ENCODE results near the gene KPNB1. TPM values are rescaled to one million over a fixed set of nuclear protein-coding genes. Genes with fewer than 3 reads are reported as not detected.

The KPNB1 gene
- total and polyA plus RNA-seq, 4 donors, result 40.1 to 258 (median 158) TPM

DNA sequence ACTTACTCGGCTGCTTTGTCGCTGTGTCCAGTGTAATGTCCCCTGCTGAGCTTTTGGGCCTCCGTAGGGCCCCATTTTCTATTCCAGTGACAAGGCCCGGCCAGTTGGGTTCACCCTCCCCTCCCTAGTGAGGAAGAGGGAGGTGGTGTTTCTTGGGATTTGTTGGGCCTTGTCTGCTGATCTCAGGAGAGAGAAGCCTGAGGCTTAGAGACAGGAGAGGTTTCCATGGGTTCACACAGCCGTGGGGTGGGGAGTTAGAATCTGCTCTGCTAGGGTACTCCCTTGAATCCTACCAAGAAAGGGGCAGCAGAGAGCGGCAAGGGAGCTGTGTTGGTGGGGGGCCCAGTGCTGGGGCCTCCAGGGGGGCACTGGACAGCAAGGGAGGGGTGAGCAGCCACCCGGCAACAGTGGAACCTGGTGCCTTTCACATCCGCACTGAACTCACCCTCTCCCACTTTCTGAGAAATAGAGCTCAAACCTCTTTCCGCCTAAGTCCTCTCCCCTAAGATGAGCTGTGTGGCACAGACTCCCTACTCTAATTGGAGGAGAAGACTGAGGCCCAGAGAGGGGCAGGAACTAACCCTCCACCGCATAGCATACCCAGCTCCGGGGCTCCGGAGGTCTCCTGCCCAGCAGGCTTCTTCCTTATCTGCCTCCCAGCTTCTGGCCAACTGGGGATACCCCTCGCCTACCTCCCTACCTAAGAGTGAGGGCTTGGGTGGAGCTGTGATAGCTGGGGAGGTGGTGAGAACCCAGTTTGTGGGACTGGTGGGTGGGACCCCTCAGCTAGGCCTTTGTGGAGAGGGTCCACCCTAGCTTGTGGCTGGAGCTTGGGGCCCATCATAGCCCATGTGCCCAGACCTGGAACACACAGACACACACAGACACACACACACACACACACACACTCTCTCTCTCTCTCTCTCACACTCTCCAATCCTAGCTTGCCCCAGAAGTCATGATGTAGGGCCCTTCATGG lies 51.0 kb downstream of the KPNB1 start:
- Histone ChIP-seq H3K4me1 (ENCODE audit: control insufficient read depth in 5 of 5, insufficient read depth in 5 of 5, low read length in 5 of 5) (peaks cover 0 to 13% (median 0%) of the 10 kb centered on the region in 5 donors), H3K4me3 (no peak overlapping the region), H3K9ac (ENCODE audit: insufficient read depth in 1 of 2, low read length in 2 of 2) (no peak overlapping the region), H3K36me3 (ENCODE audit: control insufficient read depth in 4 of 4, insufficient read depth in 4 of 4, low read length in 4 of 4) (peaks cover 3 to 39% (median 20%) of the 10 kb centered on the region in 4 donors), H3K27ac (ENCODE audit: low read depth in 1 of 2, low read length in 1 of 2) (no peak overlapping the region), H3K27me3 (ENCODE audit: control insufficient read depth in 3 of 3, insufficient read depth in 3 of 3, low read length in 2 of 3) (no peaks in the 10 kb centered on the region), H3K9me3 (ENCODE audit: control insufficient read depth in 4 of 4, insufficient read depth in 3 of 4, low read length in 3 of 4) (no peaks in the 10 kb centered on the region)
- no peak for DNase-seq
- 86 to 91% methylated on average over 13 of the region's 13 CpGs for WGBS, 2 donors
- TF ChIP-seq, protein P1, sequence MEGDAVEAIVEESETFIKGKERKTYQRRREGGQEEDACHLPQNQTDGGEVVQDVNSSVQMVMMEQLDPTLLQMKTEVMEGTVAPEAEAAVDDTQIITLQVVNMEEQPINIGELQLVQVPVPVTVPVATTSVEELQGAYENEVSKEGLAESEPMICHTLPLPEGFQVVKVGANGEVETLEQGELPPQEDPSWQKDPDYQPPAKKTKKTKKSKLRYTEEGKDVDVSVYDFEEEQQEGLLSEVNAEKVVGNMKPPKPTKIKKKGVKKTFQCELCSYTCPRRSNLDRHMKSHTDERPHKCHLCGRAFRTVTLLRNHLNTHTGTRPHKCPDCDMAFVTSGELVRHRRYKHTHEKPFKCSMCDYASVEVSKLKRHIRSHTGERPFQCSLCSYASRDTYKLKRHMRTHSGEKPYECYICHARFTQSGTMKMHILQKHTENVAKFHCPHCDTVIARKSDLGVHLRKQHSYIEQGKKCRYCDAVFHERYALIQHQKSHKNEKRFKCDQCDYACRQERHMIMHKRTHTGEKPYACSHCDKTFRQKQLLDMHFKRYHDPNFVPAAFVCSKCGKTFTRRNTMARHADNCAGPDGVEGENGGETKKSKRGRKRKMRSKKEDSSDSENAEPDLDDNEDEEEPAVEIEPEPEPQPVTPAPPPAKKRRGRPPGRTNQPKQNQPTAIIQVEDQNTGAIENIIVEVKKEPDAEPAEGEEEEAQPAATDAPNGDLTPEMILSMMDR (IDR thresholded peaks at IDR 0.05; ENCODE audit: control extremely low read depth, extremely low read depth), result no peak
- ATAC-seq (ENCODE audit: insufficient read depth, low FRiP score), result no peak

DNA sequence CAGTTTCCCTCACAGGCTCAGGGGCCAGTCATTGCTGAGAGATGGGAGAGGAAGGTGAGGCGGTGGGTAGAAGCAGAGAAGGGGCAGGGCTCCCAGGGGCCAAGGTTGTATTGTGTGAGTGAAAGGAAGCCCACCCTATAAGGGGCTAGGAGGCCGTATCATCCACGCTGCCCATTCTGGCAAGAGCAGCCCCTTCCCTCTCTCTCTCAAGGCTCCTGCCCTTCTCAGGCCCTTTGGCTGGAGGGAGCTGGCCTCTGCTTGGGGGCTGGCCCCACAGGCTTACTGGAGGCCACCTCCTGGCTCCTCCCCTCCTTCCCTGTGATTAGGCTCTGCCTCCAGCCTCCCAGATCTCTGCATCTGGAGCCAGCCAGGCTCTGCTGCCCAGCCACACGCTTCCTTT lies 51.9 kb downstream of the KPNB1 start:
- no peak overlapping the region for H3K4me3 ChIP-seq
- H3K36me3 ChIP-seq (ENCODE audit: control insufficient read depth in 4 of 4, insufficient read depth in 4 of 4, low read length in 4 of 4), result peaks cover 3 to 36% (median 22%) of the 10 kb centered on the region in 4 donors
- no peaks in the 10 kb centered on the region for H3K27me3 ChIP-seq (ENCODE audit: control insufficient read depth in 3 of 3, insufficient read depth in 3 of 3, low read length in 2 of 3)
- ATAC-seq (ENCODE audit: insufficient read depth, low FRiP score), result no peak
- H3K27ac ChIP-seq (ENCODE audit: low read depth in 1 of 2, low read length in 1 of 2), result no peak overlapping the region
- TF ChIP-seq, protein P1 (IDR thresholded peaks at IDR 0.05; ENCODE audit: control extremely low read depth, extremely low read depth), result no peak
- no peak for DNase-seq
- no peaks in the 10 kb centered on the region for H3K9me3 ChIP-seq (ENCODE audit: control insufficient read depth in 4 of 4, insufficient read depth in 3 of 4, low read length in 3 of 4)
- 94 to 95% methylated on average over 4 of the region's 4 CpGs for WGBS, 2 donors
- H3K9ac ChIP-seq (ENCODE audit: insufficient read depth in 1 of 2, low read length in 2 of 2), result no peak overlapping the region
- H3K4me1 ChIP-seq (ENCODE audit: control insufficient read depth in 5 of 5, insufficient read depth in 5 of 5, low read length in 5 of 5), result peaks cover 0 to 12% (median 3%) of the 10 kb centered on the region in 5 donors

DNA sequence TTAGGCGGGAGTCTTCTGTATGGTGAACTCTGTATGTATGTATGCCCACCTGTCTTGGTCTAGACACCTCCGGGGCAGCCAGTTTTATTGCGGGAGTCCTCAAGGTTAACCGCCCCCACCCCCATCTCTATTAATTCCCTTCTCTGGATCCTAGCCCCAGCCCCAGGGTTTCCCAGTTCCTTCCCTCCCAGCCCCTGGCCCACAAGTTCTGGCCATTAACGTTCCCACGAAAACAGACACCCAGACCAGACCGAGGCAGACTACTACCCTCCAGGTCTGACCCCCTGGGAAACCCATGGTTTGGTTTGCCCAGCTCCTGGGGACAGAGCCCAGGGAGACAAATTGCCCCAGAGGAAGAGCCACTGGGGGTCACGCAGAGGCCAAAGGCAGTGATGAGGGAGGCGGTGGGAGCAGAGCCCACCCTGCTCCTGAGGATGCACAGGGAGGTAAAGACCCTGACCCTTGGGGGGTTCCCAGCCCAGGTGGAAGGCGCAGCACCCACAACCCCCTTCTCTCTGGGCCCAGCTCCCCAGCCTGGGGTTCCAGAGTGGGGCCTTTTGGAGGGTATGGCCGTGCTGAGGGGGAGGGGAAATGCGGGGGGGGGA lies 52.8 kb downstream of the KPNB1 start:
- Histone ChIP-seq H3K4me1 (ENCODE audit: control insufficient read depth in 5 of 5, insufficient read depth in 5 of 5, low read length in 5 of 5) (peaks cover 0 to 10% (median 5%) of the 10 kb centered on the region in 5 donors), H3K4me3 (no peak overlapping the region), H3K36me3 (ENCODE audit: control insufficient read depth in 4 of 4, insufficient read depth in 4 of 4, low read length in 4 of 4) (peaks cover 3 to 30% (median 17%) of the 10 kb centered on the region in 4 donors), H3K9ac (ENCODE audit: insufficient read depth in 1 of 2, low read length in 2 of 2) (no peak overlapping the region), H3K27ac (ENCODE audit: low read depth in 1 of 2, low read length in 1 of 2) (no peak overlapping the region), H3K9me3 (ENCODE audit: control insufficient read depth in 4 of 4, insufficient read depth in 3 of 4, low read length in 3 of 4) (no peaks in the 10 kb centered on the region), H3K27me3 (ENCODE audit: control insufficient read depth in 3 of 3, insufficient read depth in 3 of 3, low read length in 2 of 3) (no peaks in the 10 kb centered on the region)
- no peak for ATAC-seq (ENCODE audit: insufficient read depth, low FRiP score)
- DNase-seq, result no peak
- TF ChIP-seq, protein P1 (IDR thresholded peaks at IDR 0.05; ENCODE audit: control extremely low read depth, extremely low read depth), result no peak
- 85 to 87% methylated on average over 12 of the region's 12 CpGs for WGBS, 2 donors

All from lung (tissue), 12 donors.